ENCODE data around the gene TNFAIP8L1.

Gene TNFAIP8L1

GRCh38 chr19:4656102-4656501 lies 16.8 kb downstream of the TNFAIP8L1 start:
- ATAC-seq: no peak
- TF ChIP-seq, protein P1, sequence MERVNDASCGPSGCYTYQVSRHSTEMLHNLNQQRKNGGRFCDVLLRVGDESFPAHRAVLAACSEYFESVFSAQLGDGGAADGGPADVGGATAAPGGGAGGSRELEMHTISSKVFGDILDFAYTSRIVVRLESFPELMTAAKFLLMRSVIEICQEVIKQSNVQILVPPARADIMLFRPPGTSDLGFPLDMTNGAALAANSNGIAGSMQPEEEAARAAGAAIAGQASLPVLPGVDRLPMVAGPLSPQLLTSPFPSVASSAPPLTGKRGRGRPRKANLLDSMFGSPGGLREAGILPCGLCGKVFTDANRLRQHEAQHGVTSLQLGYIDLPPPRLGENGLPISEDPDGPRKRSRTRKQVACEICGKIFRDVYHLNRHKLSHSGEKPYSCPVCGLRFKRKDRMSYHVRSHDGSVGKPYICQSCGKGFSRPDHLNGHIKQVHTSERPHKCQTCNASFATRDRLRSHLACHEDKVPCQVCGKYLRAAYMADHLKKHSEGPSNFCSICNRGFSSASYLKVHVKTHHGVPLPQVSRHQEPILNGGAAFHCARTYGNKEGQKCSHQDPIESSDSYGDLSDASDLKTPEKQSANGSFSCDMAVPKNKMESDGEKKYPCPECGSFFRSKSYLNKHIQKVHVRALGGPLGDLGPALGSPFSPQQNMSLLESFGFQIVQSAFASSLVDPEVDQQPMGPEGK (CRISPR knock-in tag; IDR thresholded peaks at IDR 0.05; ENCODE audit: borderline replicate concordance): no peak
- TF ChIP-seq, protein P2, sequence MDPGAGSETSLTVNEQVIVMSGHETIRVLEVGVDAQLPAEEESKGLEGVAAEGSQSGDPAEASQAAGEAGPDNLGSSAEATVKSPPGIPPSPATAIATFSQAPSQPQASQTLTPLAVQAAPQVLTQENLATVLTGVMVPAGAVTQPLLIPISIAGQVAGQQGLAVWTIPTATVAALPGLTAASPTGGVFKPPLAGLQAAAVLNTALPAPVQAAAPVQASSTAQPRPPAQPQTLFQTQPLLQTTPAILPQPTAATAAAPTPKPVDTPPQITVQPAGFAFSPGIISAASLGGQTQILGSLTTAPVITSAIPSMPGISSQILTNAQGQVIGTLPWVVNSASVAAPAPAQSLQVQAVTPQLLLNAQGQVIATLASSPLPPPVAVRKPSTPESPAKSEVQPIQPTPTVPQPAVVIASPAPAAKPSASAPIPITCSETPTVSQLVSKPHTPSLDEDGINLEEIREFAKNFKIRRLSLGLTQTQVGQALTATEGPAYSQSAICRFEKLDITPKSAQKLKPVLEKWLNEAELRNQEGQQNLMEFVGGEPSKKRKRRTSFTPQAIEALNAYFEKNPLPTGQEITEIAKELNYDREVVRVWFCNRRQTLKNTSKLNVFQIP (CRISPR knock-in tag; IDR thresholded peaks at IDR 0.05; ENCODE audit: borderline replicate concordance, low read depth): no peak
- TF ChIP-seq ZFP3 (CRISPR knock-in tag; IDR thresholded peaks at IDR 0.05) (no peak), ZFP30 (CRISPR knock-in tag; IDR thresholded peaks at IDR 0.05) (no peak), ZC3H10 (CRISPR knock-in tag; IDR thresholded peaks at IDR 0.05) (no peak), CREB5 (CRISPR knock-in tag; IDR thresholded peaks at IDR 0.05; ENCODE audit: low read depth) (no peak), OSR1 (CRISPR knock-in tag; IDR thresholded peaks at IDR 0.05) (no peak), GLIS3 (CRISPR knock-in tag; IDR thresholded peaks at IDR 0.05) (no peak), SNAI2 (CRISPR knock-in tag; IDR thresholded peaks at IDR 0.05) (no peak), ESRRG (CRISPR knock-in tag; IDR thresholded peaks at IDR 0.05) (no peak), TCF4 (CRISPR knock-in tag; IDR thresholded peaks at IDR 0.05; ENCODE audit: borderline replicate concordance) (no peak), ZNF70 (CRISPR knock-in tag; IDR thresholded peaks at IDR 0.05) (no peak), ISL1 (CRISPR knock-in tag; IDR thresholded peaks at IDR 0.05) (no peak), PPARA (CRISPR knock-in tag; IDR thresholded peaks at IDR 0.05; ENCODE audit: borderline replicate concordance) (no peak)
- TF ChIP-seq, protein P3, sequence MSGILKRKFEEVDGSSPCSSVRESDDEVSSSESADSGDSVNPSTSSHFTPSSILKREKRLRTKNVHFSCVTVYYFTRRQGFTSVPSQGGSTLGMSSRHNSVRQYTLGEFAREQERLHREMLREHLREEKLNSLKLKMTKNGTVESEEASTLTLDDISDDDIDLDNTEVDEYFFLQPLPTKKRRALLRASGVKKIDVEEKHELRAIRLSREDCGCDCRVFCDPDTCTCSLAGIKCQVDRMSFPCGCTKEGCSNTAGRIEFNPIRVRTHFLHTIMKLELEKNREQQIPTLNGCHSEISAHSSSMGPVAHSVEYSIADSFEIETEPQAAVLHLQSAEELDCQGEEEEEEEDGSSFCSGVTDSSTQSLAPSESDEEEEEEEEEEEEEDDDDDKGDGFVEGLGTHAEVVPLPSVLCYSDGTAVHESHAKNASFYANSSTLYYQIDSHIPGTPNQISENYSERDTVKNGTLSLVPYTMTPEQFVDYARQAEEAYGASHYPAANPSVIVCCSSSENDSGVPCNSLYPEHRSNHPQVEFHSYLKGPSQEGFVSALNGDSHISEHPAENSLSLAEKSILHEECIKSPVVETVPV (CRISPR knock-in tag; IDR thresholded peaks at IDR 0.05): no peak

- TF ChIP-seq, protein P1 (CRISPR knock-in tag; IDR thresholded peaks at IDR 0.05; ENCODE audit: borderline replicate concordance): no peak
- TF ChIP-seq SNAI2 (CRISPR knock-in tag; IDR thresholded peaks at IDR 0.05) (no peak), OSR1 (CRISPR knock-in tag; IDR thresholded peaks at IDR 0.05) (no peak), ZNF8 (CRISPR knock-in tag; IDR thresholded peaks at IDR 0.05) (no peak), RARB (CRISPR knock-in tag; IDR thresholded peaks at IDR 0.05) (no peak), ZFP30 (CRISPR knock-in tag; IDR thresholded peaks at IDR 0.05) (no peak), CREB5 (CRISPR knock-in tag; IDR thresholded peaks at IDR 0.05; ENCODE audit: low read depth) (no peak), ZNF70 (CRISPR knock-in tag; IDR thresholded peaks at IDR 0.05) (no peak)
- ATAC-seq: no peak
Measured at GRCh38 chr19:4657262-4657661, 17.9 kb downstream of the TNFAIP8L1 start.

- ATAC-seq: no peak
- TF ChIP-seq ZFP3 (CRISPR knock-in tag; IDR thresholded peaks at IDR 0.05): no peak
- no peak for TF ChIP-seq PPARA (CRISPR knock-in tag; IDR thresholded peaks at IDR 0.05; ENCODE audit: borderline replicate concordance)
- no peak for TF ChIP-seq TOX (CRISPR knock-in tag; IDR thresholded peaks at IDR 0.05; ENCODE audit: borderline replicate concordance)
- TF ChIP-seq ISL1 (CRISPR knock-in tag; IDR thresholded peaks at IDR 0.05): no peak
- no peak for TF ChIP-seq ZNF70 (CRISPR knock-in tag; IDR thresholded peaks at IDR 0.05)
- TF ChIP-seq ZC3H10 (CRISPR knock-in tag; IDR thresholded peaks at IDR 0.05): no peak
- no peak for TF ChIP-seq ZNF565 (CRISPR knock-in tag; conservative IDR thresholded peaks at IDR 0.05; ENCODE audit: low read depth)
- TF ChIP-seq, protein P1 (CRISPR knock-in tag; IDR thresholded peaks at IDR 0.05; ENCODE audit: borderline replicate concordance): no peak
- no peak for TF ChIP-seq OSR1 (CRISPR knock-in tag; IDR thresholded peaks at IDR 0.05)
- no peak for TF ChIP-seq ZNF8 (CRISPR knock-in tag; IDR thresholded peaks at IDR 0.05)
- no peak for TF ChIP-seq TCF4 (CRISPR knock-in tag; IDR thresholded peaks at IDR 0.05; ENCODE audit: borderline replicate concordance)
- TF ChIP-seq CSDC2 (CRISPR knock-in tag; IDR thresholded peaks at IDR 0.05): no peak
- no peak for TF ChIP-seq RARB (CRISPR knock-in tag; IDR thresholded peaks at IDR 0.05)
Measured at GRCh38 chr19:4657835-4658234, 18.5 kb downstream of the TNFAIP8L1 start.

All from SK-N-SH treated with all-trans-retinoic acid at 6 μM for 48 hours (cell line).